Amniotic epithelial cell (primary cell): ENCODE measurements around the gene OSBPL10.
"Not testable (repeated sequence)": the region's sequence is repeated elsewhere in the genome, so short reads cannot be mapped to it uniquely, and the experiment has no call there.

Experiments
- DNase-seq: peaks from one replicate; pipeline ENCODE4 v3.0.0-alpha.2; 2010; ENCODE audit warnings: low read depth

Gene OSBPL10

GRCh38 chr3:31810991-31811433 is 170.1 kb downstream of the OSBPL10 start:
- DNase-seq, result no peak

DNA sequence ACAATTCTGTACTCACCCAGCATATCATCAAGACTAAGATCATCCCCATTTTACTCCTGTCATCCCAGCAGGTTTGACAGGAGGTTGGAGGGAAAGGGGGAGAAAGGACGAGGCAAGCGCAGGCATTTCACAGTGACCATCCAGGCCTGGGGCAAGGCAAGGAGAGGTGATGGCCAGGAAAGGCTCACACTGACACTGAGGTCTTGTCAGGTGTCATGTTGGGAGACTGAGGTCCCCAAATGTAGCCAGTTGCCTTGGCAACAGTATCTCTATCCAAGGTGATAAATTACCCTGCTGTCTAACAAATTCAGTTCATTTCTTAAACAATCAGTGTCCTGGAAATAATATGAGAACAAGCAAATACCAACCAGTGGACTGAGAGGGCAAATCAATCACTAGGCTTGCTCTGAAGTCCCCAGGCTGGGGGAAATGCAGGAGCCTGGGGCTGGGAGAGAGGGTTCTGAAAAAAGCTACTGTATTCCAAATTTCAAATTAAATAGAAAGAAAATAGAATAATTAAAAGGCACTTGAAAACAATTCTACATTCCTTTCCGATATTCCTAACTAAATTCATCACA is 172.8 kb downstream of the OSBPL10 start:
- DNase-seq, result no peak

- no peak for DNase-seq
Measured at GRCh38 chr3:31804251-31805051, 176.6 kb downstream of the OSBPL10 start.

DNA sequence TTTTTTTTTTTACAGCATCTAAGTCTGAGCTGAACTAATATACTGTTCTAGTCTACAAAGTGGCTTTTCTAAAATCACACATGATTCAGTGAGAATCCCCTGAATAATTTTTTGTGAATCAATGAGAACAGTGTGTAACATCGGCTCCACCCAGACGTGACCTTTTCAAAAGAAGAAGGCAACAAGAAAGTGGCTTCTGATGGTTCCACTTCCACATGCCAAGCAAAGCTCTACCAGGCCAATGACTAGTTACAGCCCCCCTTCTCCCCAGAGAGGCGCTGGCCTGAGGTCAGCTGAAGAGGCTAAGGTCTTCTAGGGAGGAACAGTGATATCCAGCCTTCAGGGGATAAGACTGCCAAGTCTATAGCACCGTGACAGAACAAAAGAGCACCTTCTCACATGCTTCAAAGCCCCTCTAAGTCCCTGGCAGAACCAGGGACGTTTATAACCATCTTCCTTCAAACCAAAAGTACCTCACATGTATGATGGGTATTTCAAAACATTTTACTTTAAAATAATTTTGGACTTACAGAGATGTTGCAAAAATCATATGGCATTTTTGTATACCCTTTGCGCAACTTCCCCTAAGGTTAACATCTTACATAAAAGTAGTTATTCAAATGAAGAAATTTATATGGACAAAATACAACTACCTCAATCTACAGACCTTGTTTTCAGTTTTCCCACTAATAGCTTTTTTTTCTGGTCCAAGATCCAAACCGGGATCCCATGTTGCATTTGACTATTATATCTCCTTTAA is 177.9 kb downstream of the OSBPL10 start:
- DNase-seq, result no peak

- no peak for DNase-seq
Measured at GRCh38 chr3:31800436-31800835, 180.6 kb downstream of the OSBPL10 start.

- DNase-seq, result no peak
Measured at GRCh38 chr3:31798840-31799239, 182.2 kb downstream of the OSBPL10 start.

- no peak for DNase-seq
Measured at GRCh38 chr3:31793821-31794220, 187.2 kb downstream of the OSBPL10 start.

DNA sequence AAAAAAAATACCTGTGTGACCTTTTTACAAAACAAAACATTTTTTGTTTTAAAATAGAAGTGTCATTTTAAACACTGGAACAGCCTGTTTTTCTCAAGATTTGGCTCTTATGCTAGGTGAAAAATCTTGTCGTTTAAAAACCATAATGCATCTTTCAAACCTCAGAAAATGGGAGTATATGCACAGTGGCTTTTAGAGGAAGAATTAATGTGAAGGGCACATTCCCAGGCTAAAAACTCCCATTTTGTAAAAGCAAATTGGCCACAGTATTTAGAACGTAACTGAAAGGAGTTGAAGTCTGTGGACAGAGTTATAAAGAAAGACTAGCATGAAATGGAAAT is 190.0 kb downstream of the OSBPL10 start:
- no peak for DNase-seq

- no peak for DNase-seq
Measured at GRCh38 chr3:31790193-31791089, 190.6 kb downstream of the OSBPL10 start.

- DNase-seq, result no peak
Measured at GRCh38 chr3:31789429-31789828, 191.6 kb downstream of the OSBPL10 start.

GRCh38 chr3:31785734-31786133 is 195.3 kb downstream of the OSBPL10 start:
- DNase-seq, result no peak

- peak; percentile 49 for DNase-seq
Measured at GRCh38 chr3:31785286-31785685, 195.8 kb downstream of the OSBPL10 start.

- peak; percentile 68 for DNase-seq
Measured at GRCh38 chr3:31783851-31784250, 197.2 kb downstream of the OSBPL10 start.

GRCh38 chr3:31782306-31782705 is 198.8 kb downstream of the OSBPL10 start:
- not testable (repeated sequence) for DNase-seq

DNA sequence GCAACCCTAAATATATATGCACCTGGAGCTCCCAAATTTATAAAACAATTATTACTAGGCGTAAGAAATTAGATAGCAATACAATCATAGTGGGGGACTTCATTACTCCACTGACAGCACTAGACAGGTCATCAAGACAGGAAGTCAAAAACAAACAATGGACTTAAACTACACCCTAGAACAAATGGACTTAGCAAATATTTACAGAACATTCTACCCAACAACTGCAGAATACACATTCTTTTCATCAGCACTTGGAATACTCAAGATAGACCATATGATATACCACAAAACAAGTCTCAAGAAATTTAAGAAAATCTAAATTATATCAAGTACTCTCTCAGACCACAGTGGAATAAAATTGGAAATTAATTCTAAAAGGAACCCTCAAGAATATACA is 201.5 kb downstream of the OSBPL10 start:
- DNase-seq, result no peak

DNA sequence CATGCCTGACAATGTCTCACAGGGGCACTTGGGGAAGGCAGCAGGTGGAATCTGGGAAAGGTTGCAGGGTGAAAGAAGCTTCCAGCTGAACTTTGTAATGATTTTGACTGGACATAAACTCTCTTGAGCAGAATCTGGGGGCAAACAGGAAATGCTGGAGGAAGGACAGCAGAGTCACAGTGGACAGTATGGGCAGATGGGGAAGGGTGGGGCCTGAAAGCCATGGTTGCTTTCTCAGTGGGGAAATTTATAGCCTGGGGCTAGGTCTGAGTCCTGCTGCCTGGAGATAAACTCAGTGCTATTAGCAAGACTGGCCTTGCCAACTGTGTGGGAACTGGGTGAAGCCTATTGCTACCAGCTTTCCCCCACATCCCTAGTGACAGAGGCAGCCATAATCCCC is 203.2 kb downstream of the OSBPL10 start:
- DNase-seq, result no peak

- DNase-seq, result no peak
Measured at GRCh38 chr3:31777092-31777491, 204.0 kb downstream of the OSBPL10 start.

DNA sequence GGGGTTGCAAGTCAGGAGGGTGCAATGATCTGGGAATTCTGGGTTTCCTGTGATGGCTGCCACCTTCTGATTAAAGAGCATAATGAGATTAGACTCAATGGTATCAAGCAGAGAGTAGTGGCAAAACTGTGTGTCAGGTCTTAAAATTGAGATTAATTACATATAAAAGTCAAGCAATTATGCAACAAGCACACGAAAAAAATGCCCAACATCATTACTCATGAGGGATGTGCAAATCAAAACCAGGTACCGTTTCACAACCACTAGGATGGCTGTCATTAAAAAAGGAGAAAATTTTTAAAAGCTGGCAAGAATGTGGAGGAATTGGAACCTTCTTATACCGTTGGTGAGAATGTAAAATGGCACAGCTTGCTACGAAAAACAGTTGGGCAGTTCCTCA is 205.0 kb downstream of the OSBPL10 start:
- peak; percentile 45 for DNase-seq

DNA sequence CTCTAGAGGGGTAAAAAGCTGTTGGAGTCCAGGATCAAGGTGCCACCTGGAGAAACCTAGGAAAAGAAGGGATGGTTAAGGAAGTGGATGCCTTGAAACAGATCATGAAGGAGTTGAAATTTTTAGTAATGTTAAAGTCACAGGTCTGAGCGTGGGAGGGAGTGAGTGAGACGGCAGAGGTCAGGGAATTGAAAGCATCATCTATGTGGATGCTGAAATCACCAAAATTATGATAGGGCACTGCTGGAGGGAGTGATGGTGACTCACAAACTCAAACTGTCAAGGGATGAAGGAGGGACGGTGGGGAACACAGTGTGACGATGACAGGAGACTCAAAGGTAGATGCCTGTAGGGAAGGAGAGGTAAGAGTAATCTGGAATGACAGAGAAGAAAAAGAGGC is 205.7 kb downstream of the OSBPL10 start:
- DNase-seq, result no peak

DNA sequence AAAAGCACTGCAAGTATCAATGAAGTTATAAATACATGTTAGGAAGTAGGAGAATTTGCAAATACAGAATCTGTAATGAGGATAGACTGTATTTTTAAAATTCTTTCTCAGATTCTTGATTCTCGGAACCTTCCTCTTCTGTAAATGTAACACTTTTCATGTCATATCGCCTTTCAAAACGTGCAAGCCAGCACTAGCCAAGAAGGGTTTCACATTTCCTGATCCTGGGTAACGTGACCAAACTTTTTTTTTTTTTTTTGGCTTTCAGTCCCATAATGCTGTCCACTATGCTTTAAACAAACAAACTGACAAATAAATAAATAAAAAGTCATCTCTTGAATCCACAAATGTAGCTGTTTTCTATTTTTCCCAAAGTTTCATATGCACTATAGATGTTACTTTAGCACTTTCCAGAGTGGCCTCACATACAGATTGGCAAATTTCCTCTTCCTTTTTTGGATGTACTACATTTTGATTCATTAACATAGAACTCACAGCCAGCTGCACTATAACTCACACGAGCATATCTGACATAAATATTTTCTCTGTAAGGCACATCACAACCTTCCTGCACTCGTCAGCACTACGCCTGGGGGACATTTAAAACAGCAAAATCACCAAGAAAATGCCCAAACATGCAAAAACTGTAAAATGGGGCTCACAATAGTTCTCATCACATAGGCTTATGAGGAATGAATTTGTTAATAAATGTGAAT is 208.1 kb downstream of the OSBPL10 start:
- no peak for DNase-seq

DNA sequence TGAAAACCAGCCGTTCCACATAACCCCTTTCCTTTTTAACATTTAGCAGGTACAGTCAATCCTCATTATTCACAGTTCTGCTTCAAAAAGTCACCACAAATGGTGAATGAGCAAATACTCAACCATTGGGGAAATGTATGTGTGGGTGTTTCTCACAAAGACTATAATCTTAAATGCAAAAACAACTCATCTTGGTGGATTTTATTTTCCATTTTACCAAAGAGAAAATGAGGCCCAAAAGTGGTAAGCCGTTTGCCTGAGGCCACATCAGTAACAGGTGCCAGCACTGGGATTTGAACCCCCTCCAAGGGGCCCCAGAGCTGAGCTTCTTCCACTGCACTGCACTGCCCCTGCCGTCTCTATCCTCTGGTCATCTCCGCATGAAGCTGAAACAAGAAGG is 208.8 kb downstream of the OSBPL10 start:
- DNase-seq, result no peak
